Gastrocnemius medialis (tissue), 4 donors: ENCODE measurements around the gene CFAP157. TPM values are rescaled to one million over a fixed set of nuclear protein-coding genes. Genes with fewer than 3 reads are reported as not detected.

Source experiments
- ATAC-seq, 2 donors: fragments of 150-250 bp; one replicate each; pipeline ENCODE4 v1.9.1; 2016
- DNase-seq, 2 donors: peaks; one replicate each; pipeline ENCODE4 v3.0.0-alpha.2; 2019
- H3K27ac ChIP-seq, 4 donors: fragments of 200-600 bp; sonication (generic); 1 replicate in 1 of 4; 2 replicates in 3 of 4; pipeline ENCODE4 v1.5.1; 2016 to 2018; ENCODE audit warnings: mild to moderate bottlenecking in 2 of 4, moderate library complexity in 1 of 4
- H3K27me3 ChIP-seq, 3 donors: fragments of 200-600 bp; sonication (generic) in 2 of 3; 1 replicate in 1 of 3; 2 replicates in 2 of 3; pipeline versions ENCODE4 v1.5.1 to v1.6.0; 2016 to 2019; ENCODE audit warnings: mild to moderate bottlenecking in 1 of 3, moderate library complexity in 1 of 3
- H3K36me3 ChIP-seq, 2 donors: fragments of 200-600 bp; sonication (generic) in 1 of 2; one replicate each; pipeline ENCODE4 v1.5.1; 2017 to 2018
- H3K4me1 ChIP-seq, 2 donors: fragments of 200-600 bp; sonication (generic) in 1 of 2; one replicate each; pipeline ENCODE4 v1.5.1; 2016 to 2017; ENCODE audit warnings: mild to moderate bottlenecking in 2 of 2
- H3K4me3 ChIP-seq, 4 donors: fragments of 200-600 bp; sonication (generic) in 3 of 4; 1 replicate in 1 of 4; 2 replicates in 3 of 4; pipeline ENCODE4 v1.5.1; 2016 to 2019; ENCODE audit warnings: mild to moderate bottlenecking in 2 of 4
- H3K9me3 ChIP-seq, 3 donors: fragments of 200-600 bp; sonication (generic) in 2 of 3; 1 replicate in 1 of 3; 2 replicates in 2 of 3; pipeline ENCODE4 v1.5.1; 2016 to 2019
- CTCF ChIP-seq, 5 experiments: fragments of 450-650 bp in 3 of 5; fragments of 200-600 bp in 2 of 5; sonication (generic) in 2 of 5; IDR thresholded peaks in 4 of 5; conservative IDR thresholded peaks in 1 of 5; 1 replicate in 4 of 5; 2 replicates in 1 of 5; pipeline ENCODE4 v1.5.1; 2016 to 2019; ENCODE audit warnings: antibody characterized with exemption in 5 of 5, mild to moderate bottlenecking in 3 of 5, moderate library complexity in 3 of 5
- POLR2A ChIP-seq, 2 donors: fragments of 450-650 bp; IDR thresholded peaks; one replicate each; pipeline ENCODE4 v1.6.1; 2017; ENCODE audit warnings: antibody characterized with exemption in 2 of 2, mild to moderate bottlenecking in 2 of 2, moderate library complexity in 2 of 2
- in situ Hi-C, 4 donors: fragments of 200-750 bp; cut with MboI; loops; one replicate each; pipeline versions ENCODE4 v1.15.0 to v1.8.0; 2017; ENCODE audit warnings: low sequenced_read_pairs in 4 of 4
- intact Hi-C: fragments of 100-400 bp; cut with DNase I; formaldehyde crosslinking; loops from one replicate; pipeline ENCODE4 v1.15.1; 2023; ENCODE audit warnings: low total_unique reads
- total RNA-seq, 4 donors: library from RNA; depleted of rRNA; stranded (reverse); fragments of >200 nt; gene quantifications; one replicate each; pipeline versions ENCODE4 v1.1.0 to v1.2.3, GENCODE V29; 2016

Gene CFAP157
- total RNA-seq, 4 donors from 2014 or later, result not detected

DNA sequence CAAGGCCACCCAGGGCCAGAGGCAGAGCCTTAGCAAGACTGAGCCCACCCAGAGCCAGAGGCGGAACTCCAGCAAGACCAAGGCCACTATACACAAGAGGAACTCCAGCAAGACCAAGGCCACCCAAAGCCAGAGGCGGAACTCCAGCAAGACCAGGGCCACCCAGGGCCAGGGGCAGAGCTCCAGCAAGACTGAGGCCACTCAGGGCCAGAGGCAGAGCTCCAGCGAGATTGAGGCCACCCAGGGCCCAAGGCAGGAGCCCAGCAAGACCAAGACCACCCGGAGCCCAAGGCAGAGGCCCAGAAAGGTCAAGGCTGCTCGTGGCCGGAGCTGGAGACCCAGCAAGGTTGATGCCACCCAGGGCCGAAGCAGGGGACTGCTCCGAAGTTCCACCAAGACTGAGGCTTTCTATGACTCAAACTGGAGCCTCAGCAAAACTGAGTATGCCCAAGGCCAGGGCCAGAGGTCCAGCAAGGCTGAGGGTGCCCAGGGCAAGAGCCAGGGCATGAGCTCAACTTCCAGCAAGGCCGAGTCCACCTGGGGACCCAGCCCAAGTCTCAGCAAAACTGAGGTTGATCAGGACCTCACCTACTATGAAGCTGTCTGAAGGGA, 24.1 kb downstream of the CFAP157 start:
- in situ Hi-C loops, result loop anchor here (5.0 to 10.0 kb wide), 6 partner anchors 54 to 226 kb away; partner anchors contain the start of gene CDK9 (in 1 of the 4)
- intact Hi-C loops, result no loop called here
- no peak for DNase-seq

GRCh38 chr9:127731938-127732337, 25.1 kb downstream of the CFAP157 start:
- no peak for ATAC-seq
- in situ Hi-C loops (loop anchor here (5.0 to 10.0 kb wide), 6 partner anchors 53 to 227 kb away; partner anchors contain the start of gene CDK9 (in 1 of the 4)), intact Hi-C loops (no loop called here)

More for the DNA sequence above, 24.1 kb downstream of the CFAP157 start:
- Histone ChIP-seq H3K27me3 (no peaks in the 10 kb centered on the region), H3K4me3 (no peak overlapping the region), H3K36me3 (peaks cover 0 to 18% of the 10 kb centered on the region in 2 donors), H3K27ac (no peak overlapping the region), H3K9me3 (no peaks in the 10 kb centered on the region), H3K4me1 (peaks cover 12 to 13% of the 10 kb centered on the region in 2 donors)
- TF ChIP-seq POLR2A (IDR thresholded peaks at IDR 0.05) (no peak), CTCF (IDR thresholded peaks at IDR 0.05 in 4 of 5, conservative IDR thresholded peaks at IDR 0.05 in 1 of 5) (no peak)
- ATAC-seq, result no peak

DNA sequence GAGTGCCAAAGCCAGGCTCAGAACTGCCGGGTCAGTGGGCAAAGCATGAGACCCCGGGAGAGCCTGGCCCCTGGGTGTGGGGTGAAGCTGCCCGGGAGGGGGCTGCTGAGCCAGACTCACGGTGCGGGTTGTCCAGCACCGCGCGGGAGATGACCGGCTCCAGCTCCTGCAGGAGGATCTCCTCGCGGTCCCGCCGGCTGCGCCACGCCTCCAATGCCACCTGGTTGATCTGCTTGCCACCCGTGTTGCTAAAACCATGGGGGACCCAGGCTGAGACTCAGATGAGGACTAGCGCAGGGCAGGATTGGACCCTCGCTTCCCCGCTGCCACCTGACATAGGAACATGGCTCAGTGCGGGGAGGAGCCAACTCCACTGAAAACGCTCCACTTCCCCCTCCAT, 25.7 kb downstream of the CFAP157 start:
- no peaks in the 10 kb centered on the region for H3K9me3 ChIP-seq
- intact Hi-C loops (no loop called here), in situ Hi-C loops (loop anchor here (5.0 to 10.0 kb wide), 6 partner anchors 52 to 228 kb away; partner anchors contain the start of gene CDK9 (in 1 of the 4))
- no peaks in the 10 kb centered on the region for H3K27me3 ChIP-seq
- TF ChIP-seq POLR2A (IDR thresholded peaks at IDR 0.05) (no peak), CTCF (IDR thresholded peaks at IDR 0.05 in 4 of 5, conservative IDR thresholded peaks at IDR 0.05 in 1 of 5) (no peak)
- DNase-seq (no peak), ATAC-seq (no peak)
- peaks cover 14 to 18% of the 10 kb centered on the region in 2 donors for H3K4me1 ChIP-seq
- H3K4me3 ChIP-seq, result no peak overlapping the region
- no peak overlapping the region for H3K27ac ChIP-seq
- H3K36me3 ChIP-seq, result peaks cover 0 to 18% of the 10 kb centered on the region in 2 donors

More at GRCh38 chr9:127731938-127732337, 25.1 kb downstream of the CFAP157 start:
- H3K4me1 ChIP-seq, result peaks cover 14 to 15% of the 10 kb centered on the region in 2 donors
- no peak for DNase-seq
- no peak overlapping the region for H3K27ac ChIP-seq
- H3K27me3 ChIP-seq, result no peaks in the 10 kb centered on the region
- no peak for TF ChIP-seq POLR2A (IDR thresholded peaks at IDR 0.05)
- no peak for TF ChIP-seq CTCF (IDR thresholded peaks at IDR 0.05 in 4 of 5, conservative IDR thresholded peaks at IDR 0.05 in 1 of 5)
- peaks cover 0 to 18% of the 10 kb centered on the region in 2 donors for H3K36me3 ChIP-seq
- no peaks in the 10 kb centered on the region for H3K9me3 ChIP-seq
- no peak overlapping the region for H3K4me3 ChIP-seq

GRCh38 chr9:127733614-127734013, 26.8 kb downstream of the CFAP157 start:
- no peak for DNase-seq
- ATAC-seq, result no peak
- no peak overlapping the region for H3K4me3 ChIP-seq
- H3K36me3 ChIP-seq, result peaks cover 0 to 18% of the 10 kb centered on the region in 2 donors
- intact Hi-C loops (loop anchor here (1.0 to 2.0 kb wide), 4 partner anchors 17 to 229 kb away; partner anchors contain the start of gene TTC16), in situ Hi-C loops (loop anchor here (5.0 to 10.0 kb wide), 6 partner anchors 51 to 229 kb away; partner anchors contain the start of gene CDK9 (in 1 of the 4))
- H3K9me3 ChIP-seq, result no peaks in the 10 kb centered on the region
- no peaks in the 10 kb centered on the region for H3K27me3 ChIP-seq
- H3K4me1 ChIP-seq, result peaks cover 14 to 18% of the 10 kb centered on the region in 2 donors
- no peak overlapping the region for H3K27ac ChIP-seq
- no peak for TF ChIP-seq POLR2A (IDR thresholded peaks at IDR 0.05)
- TF ChIP-seq CTCF (IDR thresholded peaks at IDR 0.05 in 4 of 5, conservative IDR thresholded peaks at IDR 0.05 in 1 of 5), result no peak
